Peyer's patch (tissue), 4 donors: ENCODE results near the gene LIPA. TPM values are rescaled to one million over a fixed set of nuclear protein-coding genes. Genes with fewer than 3 reads are reported as not detected.
A peak's percentile ranks its signal among the peaks of the same experiment; 100 is the strongest.

Experiments used
- DNase-seq, 3 donors: peaks; one replicate each; pipeline ENCODE4 v3.0.0-alpha.2; 2017 to 2019
- H3K27ac ChIP-seq, 4 donors: fragments of 200-600 bp; sonication (generic); one replicate each; pipeline ENCODE4 v1.5.1; 2016 to 2019
- H3K27me3 ChIP-seq, 2 donors: fragments of 200-600 bp; sonication (generic); one replicate each; pipeline ENCODE4 v1.5.1; 2019
- H3K36me3 ChIP-seq, 3 donors: fragments of 200-600 bp; sonication (generic); one replicate each; pipeline ENCODE4 v1.5.1; 2016 to 2019
- H3K4me1 ChIP-seq, 4 donors: fragments of 200-600 bp; sonication (generic); one replicate each; pipeline ENCODE4 v1.5.1; 2016 to 2019
- H3K4me3 ChIP-seq, 4 donors: fragments of 200-600 bp; sonication (generic); 1 replicate in 3 of 4; 2 replicates in 1 of 4; pipeline ENCODE4 v1.5.1; 2016 to 2019; ENCODE audit warnings: mild to moderate bottlenecking in 1 of 4
- H3K9me3 ChIP-seq, 4 donors: fragments of 200-600 bp; sonication (generic); one replicate each; pipeline ENCODE4 v1.5.1; 2016 to 2019; ENCODE audit warnings: mild to moderate bottlenecking in 1 of 4
- POLR2A ChIP-seq, 2 donors: fragments of 450-650 bp; IDR thresholded peaks; one replicate each; pipeline ENCODE4 v1.5.1; 2017; ENCODE audit warnings: antibody characterized with exemption in 2 of 2, mild to moderate bottlenecking in 2 of 2, moderate library complexity in 2 of 2
- total RNA-seq, 4 donors: library from RNA; depleted of rRNA; stranded (reverse); fragments of >200 nt; gene quantifications; one replicate each; pipeline ENCODE4 v1.1.0, GENCODE V29; 2016
- TF ChIP-seq, protein P1 (sequence below), 6 experiments: fragments of 450-650 bp in 4 of 6; fragments of 200-600 bp in 2 of 6; sonication (generic) in 1 of 6; IDR thresholded peaks; one replicate each; pipeline ENCODE4 v1.5.1; 2017 to 2019; ENCODE audit warnings: antibody characterized with exemption in 6 of 6, mild to moderate bottlenecking in 3 of 6, moderate library complexity in 1 of 6

LIPA gene
- total RNA-seq, 4 donors from 2014 or later = 30.5 to 349 (median 116) TPM

GRCh38 chr10:89283025-89283935, 31.7 kb upstream of the LIPA start:
- no peaks in the 10 kb centered on the region for H3K36me3 ChIP-seq
- no peaks in the 10 kb centered on the region for H3K9me3 ChIP-seq
- DNase-seq = no peak
- H3K4me3 ChIP-seq = no peak overlapping the region
- H3K4me1 ChIP-seq = peaks cover 0 to 5% (median 0%) of the 10 kb centered on the region in 4 donors
- TF ChIP-seq, protein P1, sequence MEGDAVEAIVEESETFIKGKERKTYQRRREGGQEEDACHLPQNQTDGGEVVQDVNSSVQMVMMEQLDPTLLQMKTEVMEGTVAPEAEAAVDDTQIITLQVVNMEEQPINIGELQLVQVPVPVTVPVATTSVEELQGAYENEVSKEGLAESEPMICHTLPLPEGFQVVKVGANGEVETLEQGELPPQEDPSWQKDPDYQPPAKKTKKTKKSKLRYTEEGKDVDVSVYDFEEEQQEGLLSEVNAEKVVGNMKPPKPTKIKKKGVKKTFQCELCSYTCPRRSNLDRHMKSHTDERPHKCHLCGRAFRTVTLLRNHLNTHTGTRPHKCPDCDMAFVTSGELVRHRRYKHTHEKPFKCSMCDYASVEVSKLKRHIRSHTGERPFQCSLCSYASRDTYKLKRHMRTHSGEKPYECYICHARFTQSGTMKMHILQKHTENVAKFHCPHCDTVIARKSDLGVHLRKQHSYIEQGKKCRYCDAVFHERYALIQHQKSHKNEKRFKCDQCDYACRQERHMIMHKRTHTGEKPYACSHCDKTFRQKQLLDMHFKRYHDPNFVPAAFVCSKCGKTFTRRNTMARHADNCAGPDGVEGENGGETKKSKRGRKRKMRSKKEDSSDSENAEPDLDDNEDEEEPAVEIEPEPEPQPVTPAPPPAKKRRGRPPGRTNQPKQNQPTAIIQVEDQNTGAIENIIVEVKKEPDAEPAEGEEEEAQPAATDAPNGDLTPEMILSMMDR (IDR thresholded peaks at IDR 0.05) = no peak
- no peak for TF ChIP-seq POLR2A (IDR thresholded peaks at IDR 0.05)
- no peaks in the 10 kb centered on the region for H3K27me3 ChIP-seq
- H3K27ac ChIP-seq = peak overlapping the region; percentile 1 to 76 (median 39)

DNA sequence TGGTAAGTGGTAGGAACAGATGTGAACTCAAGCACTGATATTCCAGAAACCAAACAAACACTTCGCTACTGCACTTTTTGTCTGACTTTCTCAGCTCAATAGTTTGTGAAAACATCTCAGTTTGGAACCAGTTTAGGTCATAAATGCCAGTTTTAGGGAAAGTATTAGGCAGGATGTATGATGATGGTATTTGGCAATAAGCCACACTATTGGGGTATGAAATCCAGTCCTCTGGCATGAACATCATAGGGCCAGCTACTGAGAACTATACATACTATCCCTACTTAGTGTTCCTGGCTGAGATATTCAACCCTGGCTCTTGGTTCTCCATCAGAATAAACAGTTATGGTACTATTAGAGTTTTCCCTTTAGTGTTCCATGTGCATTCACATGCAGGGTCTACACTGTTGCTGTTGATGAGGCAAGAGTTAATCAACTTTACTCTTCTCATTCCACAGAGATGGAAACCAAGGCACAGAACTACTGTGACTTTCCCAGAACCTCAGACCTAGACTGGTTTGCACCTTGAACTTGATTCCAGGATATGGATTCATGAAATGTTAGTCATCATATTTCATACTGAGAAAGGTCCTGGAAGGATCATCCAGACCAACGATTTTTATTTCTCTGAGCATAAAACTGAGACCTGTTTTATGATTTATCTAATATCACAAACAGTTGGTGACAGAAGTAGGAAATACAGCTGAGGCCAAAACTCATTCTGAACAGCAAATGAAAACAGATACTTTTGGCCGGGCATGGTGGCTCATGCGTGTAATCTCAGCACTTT, 30.2 kb upstream of the LIPA start:
- Histone ChIP-seq H3K27ac (no peak overlapping the region), H3K36me3 (no peaks in the 10 kb centered on the region), H3K4me3 (no peak overlapping the region), H3K9me3 (no peaks in the 10 kb centered on the region), H3K27me3 (no peaks in the 10 kb centered on the region), H3K4me1 (peaks cover 0 to 5% (median 0%) of the 10 kb centered on the region in 4 donors)
- DNase-seq = no peak
- TF ChIP-seq POLR2A (IDR thresholded peaks at IDR 0.05) = no peak
- TF ChIP-seq, protein P1 (IDR thresholded peaks at IDR 0.05) = no peak

DNA sequence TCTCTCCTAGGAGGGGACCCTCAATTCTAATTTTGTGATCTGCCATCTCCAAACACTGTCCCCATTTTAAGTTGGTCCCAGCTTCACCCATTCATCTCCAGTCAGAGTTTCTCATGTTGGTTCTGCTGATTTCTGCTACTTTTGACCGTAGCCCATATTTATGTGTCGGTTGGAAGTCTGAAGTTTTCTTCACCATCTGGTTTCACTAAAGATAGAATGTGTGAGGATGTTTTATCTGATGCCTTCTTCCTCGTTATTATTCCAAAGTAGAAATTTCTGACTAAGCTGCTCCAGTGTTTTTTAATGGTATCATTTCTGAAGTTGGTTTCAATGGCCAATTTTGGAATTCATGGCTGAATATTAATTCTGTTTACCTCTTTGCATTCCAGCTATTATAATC, 28.9 kb upstream of the LIPA start:
- no peak overlapping the region for H3K4me3 ChIP-seq
- no peak for DNase-seq
- no peaks in the 10 kb centered on the region for H3K27me3 ChIP-seq
- no peak overlapping the region for H3K27ac ChIP-seq
- no peaks in the 10 kb centered on the region for H3K9me3 ChIP-seq
- H3K4me1 ChIP-seq = peaks cover 0 to 5% (median 0%) of the 10 kb centered on the region in 4 donors
- TF ChIP-seq POLR2A (IDR thresholded peaks at IDR 0.05) = no peak
- TF ChIP-seq, protein P1 (IDR thresholded peaks at IDR 0.05) = no peak
- H3K36me3 ChIP-seq = no peaks in the 10 kb centered on the region

GRCh38 chr10:89279421-89279869, 27.9 kb upstream of the LIPA start:
- TF ChIP-seq POLR2A (IDR thresholded peaks at IDR 0.05) = no peak
- peak overlapping the region in 1 of 4 donors; percentile 73 for H3K27ac ChIP-seq

GRCh38 chr10:89278900-89279392, 27.4 kb upstream of the LIPA start:
- DNase-seq = no peak
- no peak overlapping the region for H3K4me3 ChIP-seq
- no peaks in the 10 kb centered on the region for H3K36me3 ChIP-seq
- H3K27me3 ChIP-seq = no peaks in the 10 kb centered on the region
- H3K4me1 ChIP-seq = peaks cover 0 to 5% (median 0%) of the 10 kb centered on the region in 4 donors
- peak overlapping the region in 1 of 4 donors; percentile 73 for H3K27ac ChIP-seq
- TF ChIP-seq POLR2A (IDR thresholded peaks at IDR 0.05) = no peak
- TF ChIP-seq, protein P1 (IDR thresholded peaks at IDR 0.05) = no peak
- no peaks in the 10 kb centered on the region for H3K9me3 ChIP-seq

More at GRCh38 chr10:89279421-89279869, 27.9 kb upstream of the LIPA start:
- Histone ChIP-seq H3K27me3 (no peaks in the 10 kb centered on the region), H3K36me3 (no peaks in the 10 kb centered on the region), H3K4me3 (no peak overlapping the region), H3K4me1 (peaks cover 0 to 5% (median 0%) of the 10 kb centered on the region in 4 donors), H3K9me3 (no peaks in the 10 kb centered on the region)
- no peak for DNase-seq
